ENCODE measurements around the gene POLK.

GRCh38 chr5:75571547-75571946, 59.9 kb downstream of the POLK start:
- TF ChIP-seq EZH2 (IDR thresholded peaks at IDR 0.05; ENCODE audit: low read length, unreplicated experiment) (no peak), CTCF (conservative IDR thresholded peaks at IDR 0.05; ENCODE audit: low read depth, low read length) (no peak), EZH2phosphoT487 (IDR thresholded peaks at IDR 0.05; ENCODE audit: borderline replicate concordance, low read length) (no peak)
